ENCODE results near the gene WSB1. TPM values are rescaled to one million over a fixed set of nuclear protein-coding genes. Genes with fewer than 3 reads are reported as not detected.

Gene WSB1, protein sequence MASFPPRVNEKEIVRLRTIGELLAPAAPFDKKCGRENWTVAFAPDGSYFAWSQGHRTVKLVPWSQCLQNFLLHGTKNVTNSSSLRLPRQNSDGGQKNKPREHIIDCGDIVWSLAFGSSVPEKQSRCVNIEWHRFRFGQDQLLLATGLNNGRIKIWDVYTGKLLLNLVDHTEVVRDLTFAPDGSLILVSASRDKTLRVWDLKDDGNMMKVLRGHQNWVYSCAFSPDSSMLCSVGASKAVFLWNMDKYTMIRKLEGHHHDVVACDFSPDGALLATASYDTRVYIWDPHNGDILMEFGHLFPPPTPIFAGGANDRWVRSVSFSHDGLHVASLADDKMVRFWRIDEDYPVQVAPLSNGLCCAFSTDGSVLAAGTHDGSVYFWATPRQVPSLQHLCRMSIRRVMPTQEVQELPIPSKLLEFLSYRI
- total RNA-seq (ENCODE audit: unreplicated experiment): 633 TPM
- long read RNA-seq, full-length matches to known transcripts: 102 of 182 reads
- long read RNA-seq, partial matches to known transcripts: 35 of 182 reads
- long read RNA-seq, other reads (novel, unspliced or antisense): 45 of 182 reads

DNA sequence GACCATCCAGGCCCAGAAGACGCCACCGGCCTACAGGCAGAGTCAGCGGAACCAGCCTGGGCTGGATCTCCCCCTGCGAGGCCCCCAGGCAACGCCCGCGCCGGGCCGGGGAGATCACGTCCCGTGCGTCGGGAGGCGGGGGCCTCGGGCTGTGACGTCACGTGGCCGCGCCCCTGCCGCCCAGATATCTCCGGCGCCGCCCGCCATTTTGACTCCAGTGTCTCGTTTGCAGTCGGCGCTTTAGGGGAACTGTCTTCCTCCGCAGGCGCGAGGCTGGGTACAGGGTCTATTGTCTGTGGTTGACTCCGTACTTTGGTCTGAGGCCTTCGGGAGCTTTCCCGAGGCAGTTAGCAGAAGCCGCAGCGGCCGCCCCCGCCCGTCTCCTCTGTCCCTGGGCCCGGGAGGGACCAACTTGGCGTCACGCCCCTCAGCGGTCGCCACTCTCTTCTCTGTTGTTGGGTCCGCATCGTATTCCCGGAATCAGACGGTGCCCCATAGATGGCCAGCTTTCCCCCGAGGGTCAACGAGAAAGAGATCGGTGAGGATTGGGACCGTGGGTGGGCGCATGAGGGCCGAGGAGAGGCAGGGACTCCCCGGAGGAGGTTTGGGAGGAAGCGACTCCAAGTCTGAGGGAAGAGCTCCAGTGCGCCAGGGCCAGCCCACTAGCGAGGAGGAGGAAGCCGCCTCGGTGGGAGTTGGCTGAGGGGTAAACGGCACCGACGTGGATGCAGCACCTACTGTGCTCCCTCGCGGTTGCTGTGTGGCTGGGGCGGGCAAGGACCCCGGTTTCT lies at the start of gene WSB1:
TSS of gene WSB1 (plus strand) at position 217 of the 791 bp plus-strand sequence. CDS start at position 499, 282 bp downstream.
- peaks cover 9% of the 10 kb centered on the region for H3K9me3 Mint-ChIP-seq (ENCODE audit: unreplicated experiment)
- no peaks in the 10 kb centered on the region for H3K36me3 Mint-ChIP-seq (ENCODE audit: unreplicated experiment)
- TF ChIP-seq, protein P1, sequence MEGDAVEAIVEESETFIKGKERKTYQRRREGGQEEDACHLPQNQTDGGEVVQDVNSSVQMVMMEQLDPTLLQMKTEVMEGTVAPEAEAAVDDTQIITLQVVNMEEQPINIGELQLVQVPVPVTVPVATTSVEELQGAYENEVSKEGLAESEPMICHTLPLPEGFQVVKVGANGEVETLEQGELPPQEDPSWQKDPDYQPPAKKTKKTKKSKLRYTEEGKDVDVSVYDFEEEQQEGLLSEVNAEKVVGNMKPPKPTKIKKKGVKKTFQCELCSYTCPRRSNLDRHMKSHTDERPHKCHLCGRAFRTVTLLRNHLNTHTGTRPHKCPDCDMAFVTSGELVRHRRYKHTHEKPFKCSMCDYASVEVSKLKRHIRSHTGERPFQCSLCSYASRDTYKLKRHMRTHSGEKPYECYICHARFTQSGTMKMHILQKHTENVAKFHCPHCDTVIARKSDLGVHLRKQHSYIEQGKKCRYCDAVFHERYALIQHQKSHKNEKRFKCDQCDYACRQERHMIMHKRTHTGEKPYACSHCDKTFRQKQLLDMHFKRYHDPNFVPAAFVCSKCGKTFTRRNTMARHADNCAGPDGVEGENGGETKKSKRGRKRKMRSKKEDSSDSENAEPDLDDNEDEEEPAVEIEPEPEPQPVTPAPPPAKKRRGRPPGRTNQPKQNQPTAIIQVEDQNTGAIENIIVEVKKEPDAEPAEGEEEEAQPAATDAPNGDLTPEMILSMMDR (IDR thresholded peaks at IDR 0.05; ENCODE audit: partially characterized antibody, unreplicated experiment): no peak
- H3K27me3 Mint-ChIP-seq (ENCODE audit: unreplicated experiment): peaks cover 14% of the 10 kb centered on the region
- DNase-seq: peak; percentile 92
- peak within 1 kb of the TSS; percentile 99 for H3K27ac Mint-ChIP-seq (ENCODE audit: unreplicated experiment)
- peaks cover 12% of the 10 kb centered on the region for H3K4me1 Mint-ChIP-seq (ENCODE audit: low read depth, unreplicated experiment)
- H3K4me3 Mint-ChIP-seq (ENCODE audit: unreplicated experiment): peak within 1 kb of the TSS; percentile 95

DNA sequence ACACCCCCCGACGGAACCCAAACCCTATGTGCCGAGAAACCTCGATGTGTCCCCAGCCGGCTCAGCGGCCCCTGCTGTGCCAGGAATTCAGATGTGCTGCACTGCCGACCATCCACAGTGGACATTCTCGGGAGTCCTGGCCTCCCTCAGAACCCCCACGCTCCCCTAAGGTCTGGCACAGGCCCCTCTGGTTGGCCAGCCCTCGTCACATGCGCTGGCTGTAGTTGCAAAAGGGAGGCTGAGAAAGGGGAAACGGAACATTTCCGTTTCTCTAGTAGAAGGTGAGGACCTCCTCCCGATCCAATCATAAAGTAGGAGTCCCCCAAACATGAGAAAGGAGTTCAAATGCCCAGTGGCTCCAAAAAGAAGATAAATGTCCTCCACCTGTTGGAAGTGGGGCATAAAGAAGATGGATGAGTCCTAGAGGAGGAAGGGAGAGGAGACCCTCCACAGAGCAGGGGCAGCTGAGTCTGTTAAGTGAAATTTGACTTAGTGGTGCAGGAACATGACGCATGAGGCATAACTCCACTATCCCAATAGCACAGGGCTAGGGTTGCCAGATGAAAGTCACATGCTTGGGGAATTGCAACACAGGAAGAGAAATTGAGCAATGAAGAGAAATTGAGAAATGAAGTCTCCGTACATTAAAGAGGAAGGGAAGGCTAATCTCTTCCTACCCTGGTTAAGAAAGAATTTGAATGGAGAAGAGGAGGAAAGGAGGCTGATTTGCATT lies 49.3 kb upstream of the WSB1 start:
- no peak for DNase-seq
- peaks cover 12% of the 10 kb centered on the region for H3K4me1 Mint-ChIP-seq (ENCODE audit: low read depth, unreplicated experiment)
- peak overlapping the region; percentile 22 for H3K4me3 Mint-ChIP-seq (ENCODE audit: unreplicated experiment)
- TF ChIP-seq, protein P1 (IDR thresholded peaks at IDR 0.05; ENCODE audit: partially characterized antibody, unreplicated experiment): no peak
- H3K36me3 Mint-ChIP-seq (ENCODE audit: unreplicated experiment): no peaks in the 10 kb centered on the region
- H3K9me3 Mint-ChIP-seq (ENCODE audit: unreplicated experiment): peaks cover 12% of the 10 kb centered on the region
- H3K27me3 Mint-ChIP-seq (ENCODE audit: unreplicated experiment): peaks cover 10% of the 10 kb centered on the region
- H3K27ac Mint-ChIP-seq (ENCODE audit: unreplicated experiment): peak overlapping the region; percentile 89

DNA sequence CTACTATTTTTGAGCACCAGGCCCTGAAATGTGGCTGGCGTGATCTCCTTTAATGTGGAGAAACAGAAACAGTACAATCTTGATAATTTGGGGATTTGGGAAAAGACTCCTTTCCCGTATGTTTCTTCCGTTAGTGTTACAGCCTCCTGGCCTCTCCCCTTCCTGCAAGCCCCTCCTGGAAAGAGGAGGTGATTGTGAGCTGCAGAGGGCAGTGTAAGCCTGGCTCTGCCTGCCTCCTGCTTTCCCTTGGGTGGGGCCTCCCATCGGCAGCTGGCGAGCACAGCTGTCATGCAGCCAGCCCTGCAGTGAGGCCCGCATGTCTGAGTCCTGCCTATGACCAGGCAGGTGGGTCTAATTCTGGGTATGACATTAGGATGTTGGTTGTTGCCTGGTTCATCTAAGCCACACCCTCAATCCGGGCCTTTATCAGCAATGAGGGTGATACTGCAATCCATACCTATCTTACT lies 48.7 kb upstream of the WSB1 start:
- TF ChIP-seq, protein P1 (IDR thresholded peaks at IDR 0.05; ENCODE audit: partially characterized antibody, unreplicated experiment): no peak
- DNase-seq: peak; percentile 82
- H3K4me3 Mint-ChIP-seq (ENCODE audit: unreplicated experiment): peak overlapping the region; percentile 32
- peak overlapping the region; percentile 89 for H3K27ac Mint-ChIP-seq (ENCODE audit: unreplicated experiment)
- peaks cover 10% of the 10 kb centered on the region for H3K27me3 Mint-ChIP-seq (ENCODE audit: unreplicated experiment)
- H3K4me1 Mint-ChIP-seq (ENCODE audit: low read depth, unreplicated experiment): peaks cover 12% of the 10 kb centered on the region
- no peaks in the 10 kb centered on the region for H3K36me3 Mint-ChIP-seq (ENCODE audit: unreplicated experiment)
- H3K9me3 Mint-ChIP-seq (ENCODE audit: unreplicated experiment): peaks cover 12% of the 10 kb centered on the region

DNA sequence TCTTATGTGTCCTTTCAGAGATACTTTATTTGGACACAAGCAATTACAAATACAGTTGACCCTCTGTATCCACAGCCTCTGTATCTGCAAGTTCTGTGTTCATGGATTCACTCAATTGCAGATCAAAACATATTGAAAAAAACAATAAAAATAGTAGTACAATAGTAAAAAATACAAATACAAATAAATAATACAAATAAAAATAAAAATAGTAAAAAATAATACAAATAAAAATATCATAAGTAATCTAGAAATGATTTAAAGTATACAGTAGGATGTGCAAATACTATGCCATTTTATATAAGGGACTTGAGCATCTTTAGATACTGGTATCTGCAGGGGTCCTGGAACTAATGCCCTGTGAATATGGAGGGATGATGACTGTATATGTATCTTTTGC lies 47.4 kb upstream of the WSB1 start:
- TF ChIP-seq, protein P1 (IDR thresholded peaks at IDR 0.05; ENCODE audit: partially characterized antibody, unreplicated experiment): no peak
- H3K27me3 Mint-ChIP-seq (ENCODE audit: unreplicated experiment): peaks cover 10% of the 10 kb centered on the region
- peaks cover 12% of the 10 kb centered on the region for H3K4me1 Mint-ChIP-seq (ENCODE audit: low read depth, unreplicated experiment)
- H3K36me3 Mint-ChIP-seq (ENCODE audit: unreplicated experiment): no peaks in the 10 kb centered on the region
- peaks cover 12% of the 10 kb centered on the region for H3K9me3 Mint-ChIP-seq (ENCODE audit: unreplicated experiment)
- DNase-seq: no peak
- H3K27ac Mint-ChIP-seq (ENCODE audit: unreplicated experiment): no peak overlapping the region
- H3K4me3 Mint-ChIP-seq (ENCODE audit: unreplicated experiment): no peak overlapping the region
